Aorta (tissue), 5 donors: Measurements from ENCODE around the gene PBLD. TPM values are rescaled to one million over a fixed set of nuclear protein-coding genes. Genes with fewer than 3 reads are reported as not detected.
A peak's percentile ranks its signal among the peaks of the same experiment; 100 is the strongest.

ENCODE experiments used
- ATAC-seq: fragments of 200-7000 bp; cut with Tn5 transposase; one replicate; pipeline ENCODE4 v1.9.1; 2022; ENCODE audit warnings: moderate library complexity; ENCODE audit not compliant: low FRiP score
- DNase-seq, 2 donors: peaks; one replicate each; pipeline ENCODE4 v3.0.0-alpha.2; 2020
- H3K27ac ChIP-seq, 2 donors: one replicate each; pipeline ENCODE4 v1.5.1; 2013; ENCODE audit warnings: low read length in 2 of 2, mild to moderate bottlenecking in 2 of 2, moderate library complexity in 2 of 2, control low read depth in 1 of 2, inconsistent platforms in 1 of 2, low read depth in 1 of 2
- H3K27me3 ChIP-seq, 2 donors: one replicate each; pipeline ENCODE4 v1.6.1; 2013; ENCODE audit warnings: control low read depth in 1 of 2, low read length in 1 of 2, mild to moderate bottlenecking in 1 of 2, moderate library complexity in 1 of 2; ENCODE audit not compliant: insufficient read depth in 2 of 2, control insufficient read depth in 1 of 2
- H3K36me3 ChIP-seq, 2 donors: one replicate each; pipeline ENCODE4 v1.6.1; 2013; ENCODE audit warnings: control low read depth in 1 of 2, low read length in 1 of 2, mild to moderate bottlenecking in 1 of 2; ENCODE audit not compliant: insufficient read depth in 2 of 2, control insufficient read depth in 1 of 2
- H3K4me1 ChIP-seq, 2 donors: one replicate each; pipeline ENCODE4 v1.6.1; 2013; ENCODE audit warnings: low read length in 2 of 2, control low read depth in 1 of 2, mild to moderate bottlenecking in 1 of 2, moderate library complexity in 1 of 2; ENCODE audit not compliant: insufficient read depth in 2 of 2, control insufficient read depth in 1 of 2
- H3K4me3 ChIP-seq, 2 donors: one replicate each; pipeline ENCODE4 v1.5.1; 2013; ENCODE audit warnings: low read length in 2 of 2, control low read depth in 1 of 2, mild to moderate bottlenecking in 1 of 2
- H3K9me3 ChIP-seq: one replicate; pipeline ENCODE4 v1.6.1; 2013; ENCODE audit warnings: mild to moderate bottlenecking, low read length; ENCODE audit not compliant: control insufficient read depth
- WGBS, 2 donors: extraction: QIAGEN DNeasy Blood & Tissue Kit; methylation state at CpG; one replicate each; pipeline ENCODE4 v1.1.7; 2013; 5-methylcytosine and 5-hydroxymethylcytosine counted together
- intact Hi-C, 2 donors: fragments of 100-400 bp; cut with DNase I; formaldehyde crosslinking; loops; one replicate each; pipeline versions ENCODE4 v1.14.2 to v1.15.0; 2022
- polyA plus RNA-seq, 2 donors: library from polyadenylated mRNA; stranded (reverse); fragments of 200-250 nt; gene quantifications; one replicate each; pipeline ENCODE4 v1.2.3, GENCODE V29; 2013
- total RNA-seq, 2 donors: library from RNA; stranded (reverse); fragmentation: NEBNext Ultra II Directional; extraction: Animal tissue kit (Norgen Biotek cat#: 25700); gene quantifications; one replicate each; pipeline ENCODE4 v1.2.1, GENCODE V29; 2021
- donor health status: healthy with polysubstance abuse.
- donor health status: Bipolar disorder and iron deficiency.
- donor health status: DM: no; HTN: no; CAD: no.
- donor health status: DM: no; HTN: no; CAD: no.
- donor health status: DM: yes; HTN: yes; CAD: no.

PBLD gene
- total and polyA plus RNA-seq, 4 donors: 5.8 to 36.8 (median 7.2) TPM

DNA sequence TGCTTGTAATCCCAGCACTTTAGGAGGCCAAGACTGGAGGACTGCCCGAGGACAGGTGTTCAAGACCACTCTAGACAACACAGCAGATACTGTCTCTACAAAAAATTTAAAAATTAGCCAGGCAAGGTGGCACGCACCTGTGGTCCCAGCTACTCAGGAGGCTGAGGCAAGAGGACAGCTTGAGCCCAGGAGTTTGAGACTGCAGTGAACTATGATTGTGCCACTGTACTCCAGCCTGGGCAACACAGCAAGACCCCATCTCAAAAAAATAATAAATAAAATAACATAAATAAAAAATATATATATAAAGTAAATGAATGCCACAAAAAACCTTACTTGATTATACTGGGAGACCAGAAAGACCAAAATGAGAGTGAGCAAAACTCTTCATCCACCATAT lies 20.8 kb upstream of the PBLD start:
- 94% methylated on average over 2 of the region's 2 CpGs for WGBS, 2 donors
- ATAC-seq: no peak
- DNase-seq: no peak
- H3K36me3 ChIP-seq: peaks cover 0 to 3% of the 10 kb centered on the region in 2 donors
- H3K27me3 ChIP-seq: no peaks in the 10 kb centered on the region
- H3K4me1 ChIP-seq: no peaks in the 10 kb centered on the region
- H3K4me3 ChIP-seq: no peak overlapping the region
- no peaks in the 10 kb centered on the region for H3K9me3 ChIP-seq
- intact Hi-C loops: no loop called here
- no peak overlapping the region for H3K27ac ChIP-seq

GRCh38 chr10:68348265-68348741 lies 15.6 kb upstream of the PBLD start:
- H3K27ac ChIP-seq: no peak overlapping the region
- intact Hi-C loops: loop anchor here in 1 of 2 donors (10.0 kb wide), 1 partner anchor 46 kb away; no protein-coding TSS in a partner anchor

DNA sequence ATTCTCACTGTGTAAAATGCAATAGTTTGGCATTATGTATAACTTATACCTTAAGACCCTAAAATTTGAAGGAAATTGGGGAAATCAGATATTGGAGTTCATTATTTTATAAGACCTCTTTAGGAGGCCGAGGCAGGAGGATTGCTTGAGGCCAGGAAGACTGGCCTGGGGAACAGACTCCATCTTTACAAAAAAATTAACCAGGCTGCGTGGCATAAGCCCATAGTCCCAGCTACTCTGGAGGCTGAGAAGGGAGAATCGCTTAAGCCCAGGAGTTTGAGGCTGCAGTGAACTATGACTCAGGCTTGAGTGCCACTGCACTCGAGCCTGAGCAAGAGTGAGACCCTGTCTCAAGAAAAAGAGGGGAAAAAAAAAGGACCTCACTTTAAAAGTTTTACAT lies 14.0 kb upstream of the PBLD start:
- H3K27ac ChIP-seq: no peak overlapping the region
- no peak overlapping the region for H3K4me3 ChIP-seq
- ATAC-seq (no peak), DNase-seq (no peak)
- intact Hi-C loops: loop anchor here in 1 of 2 donors (10.0 kb wide), 1 partner anchor 48 kb away; no protein-coding TSS in a partner anchor
- H3K27me3 ChIP-seq: no peaks in the 10 kb centered on the region
- H3K36me3 ChIP-seq: peaks cover 0 to 1% of the 10 kb centered on the region in 2 donors
- no peaks in the 10 kb centered on the region for H3K9me3 ChIP-seq
- WGBS, 2 donors: 79 to 86% methylated on average over 4 of the region's 4 CpGs
- H3K4me1 ChIP-seq: no peaks in the 10 kb centered on the region

More at GRCh38 chr10:68348265-68348741, 15.6 kb upstream of the PBLD start:
- no peaks in the 10 kb centered on the region for H3K36me3 ChIP-seq
- 65 to 69% methylated on average over 2 of the region's 2 CpGs for WGBS, 2 donors
- no peaks in the 10 kb centered on the region for H3K27me3 ChIP-seq
- H3K9me3 ChIP-seq: no peaks in the 10 kb centered on the region
- H3K4me3 ChIP-seq: no peak overlapping the region
- ATAC-seq (peak; percentile 62), DNase-seq (no peak)
- no peaks in the 10 kb centered on the region for H3K4me1 ChIP-seq

GRCh38 chr10:68345621-68346020 lies 12.9 kb upstream of the PBLD start:
- Histone ChIP-seq H3K36me3 (peaks cover 0 to 4% of the 10 kb centered on the region in 2 donors), H3K27me3 (no peaks in the 10 kb centered on the region), H3K4me3 (no peak overlapping the region), H3K4me1 (no peaks in the 10 kb centered on the region), H3K27ac (no peak overlapping the region), H3K9me3 (no peaks in the 10 kb centered on the region)
- WGBS, 2 donors: 87% methylated on average over 4 of the region's 4 CpGs
- intact Hi-C loops: loop anchor here in 1 of 2 donors (10.0 kb wide), 1 partner anchor 49 kb away; no protein-coding TSS in a partner anchor
- ATAC-seq: no peak
- DNase-seq: no peak

DNA sequence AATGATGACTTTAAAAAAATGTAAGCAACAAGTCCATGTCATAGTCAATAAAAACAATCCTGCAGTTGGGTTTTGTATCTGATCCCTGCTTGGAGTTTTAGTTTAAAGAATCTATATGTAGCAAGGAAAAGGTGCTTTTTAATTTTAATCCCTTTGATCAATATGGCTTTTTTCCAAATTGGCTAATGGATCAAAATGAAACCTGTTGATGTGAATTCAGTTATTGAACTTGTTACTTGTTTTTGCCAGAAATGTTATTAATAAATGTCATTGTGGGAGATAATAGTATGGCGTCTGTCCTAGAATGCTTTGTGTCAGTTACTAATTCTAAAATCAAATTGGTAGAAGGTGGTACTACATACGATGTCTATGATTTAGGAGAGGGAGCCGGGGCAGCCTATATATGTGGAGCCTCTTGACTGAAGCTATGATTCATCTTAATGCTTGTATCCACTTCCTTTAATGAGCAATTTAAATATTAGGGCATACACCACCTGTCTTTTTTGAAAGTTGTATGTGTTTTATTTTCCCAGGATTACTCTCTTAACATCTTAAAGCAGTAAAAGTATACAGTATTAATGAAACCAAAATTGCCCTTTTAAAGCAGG lies 10.3 kb upstream of the PBLD start:
- H3K27me3 ChIP-seq: no peaks in the 10 kb centered on the region
- H3K4me3 ChIP-seq: no peak overlapping the region
- no peak overlapping the region for H3K27ac ChIP-seq
- no peak for ATAC-seq
- no peak for DNase-seq
- H3K9me3 ChIP-seq: no peaks in the 10 kb centered on the region
- 83 to 86% methylated on average over 3 of the region's 3 CpGs for WGBS, 2 donors
- H3K36me3 ChIP-seq: peaks cover 5 to 7% of the 10 kb centered on the region in 2 donors
- no peaks in the 10 kb centered on the region for H3K4me1 ChIP-seq
- intact Hi-C loops: loop anchor here in 1 of 2 donors (10.0 kb wide), 1 partner anchor 52 kb away; no protein-coding TSS in a partner anchor

GRCh38 chr10:68340358-68341080 lies 7.8 kb upstream of the PBLD start:
- WGBS, 2 donors: 87 to 89% methylated on average over 8 of the region's 8 CpGs
- H3K27me3 ChIP-seq: no peaks in the 10 kb centered on the region
- H3K36me3 ChIP-seq: peaks cover 5 to 7% of the 10 kb centered on the region in 2 donors
- no peak overlapping the region for H3K27ac ChIP-seq
- no peaks in the 10 kb centered on the region for H3K9me3 ChIP-seq
- no peak overlapping the region for H3K4me3 ChIP-seq
- peaks cover 0 to 9% of the 10 kb centered on the region in 2 donors for H3K4me1 ChIP-seq
- intact Hi-C loops: loop anchor here in 1 of 2 donors (10.0 kb wide), 1 partner anchor 54 kb away; no protein-coding TSS in a partner anchor
- ATAC-seq (no peak), DNase-seq (no peak)

GRCh38 chr10:68336754-68337351 lies 4.1 kb upstream of the PBLD start:
- H3K27ac ChIP-seq: no peak overlapping the region
- no peaks in the 10 kb centered on the region for H3K9me3 ChIP-seq
- no peak overlapping the region for H3K4me3 ChIP-seq
- peaks cover 0 to 11% of the 10 kb centered on the region in 2 donors for H3K4me1 ChIP-seq
- no peak for ATAC-seq
- 57 to 59% methylated on average over 7 of the region's 7 CpGs for WGBS, 2 donors
- H3K27me3 ChIP-seq: no peaks in the 10 kb centered on the region
- no peak for DNase-seq
- peaks cover 5 to 7% of the 10 kb centered on the region in 2 donors for H3K36me3 ChIP-seq
- intact Hi-C loops: loop anchor here in 1 of 2 donors (10.0 kb wide), 2 partner anchors 262 to 452 kb away; partner anchors contain the start of genes HERC4 and SIRT1

- DNase-seq (no peak), ATAC-seq (no peak)
- H3K27me3 ChIP-seq: no peaks in the 10 kb centered on the region
- peaks cover 0 to 1% of the 10 kb centered on the region in 2 donors for H3K36me3 ChIP-seq
- no peaks in the 10 kb centered on the region for H3K9me3 ChIP-seq
- peak overlapping the region; percentile 36 to 42 for H3K4me3 ChIP-seq
- intact Hi-C loops: loop anchor here in 1 of 2 donors (10.0 kb wide), 2 partner anchors 260 to 450 kb away; partner anchors contain the start of genes HERC4 and SIRT1
- 2 to 3% methylated on average over 8 of the region's 8 CpGs for WGBS, 2 donors
- H3K4me1 ChIP-seq: peaks cover 0 to 11% of the 10 kb centered on the region in 2 donors
- H3K27ac ChIP-seq: no peak overlapping the region
Observed at GRCh38 chr10:68334672-68335467, 2.1 kb upstream of the PBLD start.
